ENCODE results near the gene CMTM8.

DNA sequence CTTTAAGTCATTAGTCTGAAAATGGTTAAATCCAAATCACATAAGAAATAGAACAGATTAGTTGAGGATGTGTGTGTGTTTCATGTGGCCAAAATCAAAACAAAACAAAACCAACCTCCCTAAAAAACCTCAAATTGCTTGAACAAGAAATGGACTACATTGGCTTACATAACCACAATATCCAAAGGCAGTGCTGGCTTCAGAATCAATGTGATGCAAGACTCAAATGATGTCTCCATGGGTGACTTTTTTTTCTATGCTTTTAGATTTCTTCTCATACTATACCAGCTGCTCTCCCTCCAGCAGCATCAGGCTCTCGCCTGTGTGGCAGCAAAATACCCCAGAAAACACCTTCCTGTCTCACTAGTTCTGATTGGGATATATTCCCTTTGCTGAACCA is 36.0 kb upstream of the CMTM8 start:
- TF ChIP-seq POLR2A (IDR thresholded peaks at IDR 0.05; ENCODE audit: low read length) (no peak), GATA1 (IDR thresholded peaks at IDR 0.05; ENCODE audit: low read depth, low read length) (no peak)
